Suprapubic skin (tissue), 4 donors: ENCODE measurements around the gene MEIS1.

Experiments used
- CTCF ChIP-seq, 2 donors: fragments of 200-600 bp in 1 of 2; fragments of 450-650 bp in 1 of 2; sonication (generic) in 1 of 2; IDR thresholded peaks; one replicate each; pipeline ENCODE4 v1.5.1; 2016 to 2019; ENCODE audit warnings: antibody characterized with exemption in 2 of 2, mild to moderate bottlenecking in 1 of 2, moderate library complexity in 1 of 2
- EP300 ChIP-seq: sonication (generic); formaldehyde crosslinking; IDR thresholded peaks from one replicate; pipeline ENCODE4 v1.6.1; 2017; ENCODE audit warnings: antibody characterized with exemption
- POLR2A ChIP-seq, 2 donors: fragments of 450-650 bp; IDR thresholded peaks; one replicate each; pipeline ENCODE4 v1.6.1; 2017; ENCODE audit warnings: antibody characterized with exemption in 2 of 2, mild to moderate bottlenecking in 2 of 2, moderate library complexity in 2 of 2
- POLR2AphosphoS5 ChIP-seq, 3 donors: sonication (generic); formaldehyde crosslinking; IDR thresholded peaks; one replicate each; pipeline ENCODE4 v1.6.1; 2017; ENCODE audit warnings: antibody characterized with exemption in 3 of 3

- TF ChIP-seq POLR2A (IDR thresholded peaks at IDR 0.05), result no peak
- no peak for TF ChIP-seq POLR2AphosphoS5 (IDR thresholded peaks at IDR 0.05)
- no peak for TF ChIP-seq CTCF (IDR thresholded peaks at IDR 0.05)
- no peak for TF ChIP-seq EP300
Observed at GRCh38 chr2:66390152-66390551, 44.8 kb upstream of the MEIS1 start.
